Activated T-cell treated with anti-CD3 and anti-CD28 coated beads for 1 hour (primary cell): ENCODE measurements around the gene QSOX1.
"Not testable (repeated sequence)": the region's sequence is repeated elsewhere in the genome, so short reads cannot be mapped to it uniquely, and the experiment has no call there.

Experiments used
- DNase-seq: peaks from one replicate; pipeline ENCODE4 v3.0.0-alpha.2; 2020; ENCODE audit warnings: low read depth

The QSOX1 gene

DNA sequence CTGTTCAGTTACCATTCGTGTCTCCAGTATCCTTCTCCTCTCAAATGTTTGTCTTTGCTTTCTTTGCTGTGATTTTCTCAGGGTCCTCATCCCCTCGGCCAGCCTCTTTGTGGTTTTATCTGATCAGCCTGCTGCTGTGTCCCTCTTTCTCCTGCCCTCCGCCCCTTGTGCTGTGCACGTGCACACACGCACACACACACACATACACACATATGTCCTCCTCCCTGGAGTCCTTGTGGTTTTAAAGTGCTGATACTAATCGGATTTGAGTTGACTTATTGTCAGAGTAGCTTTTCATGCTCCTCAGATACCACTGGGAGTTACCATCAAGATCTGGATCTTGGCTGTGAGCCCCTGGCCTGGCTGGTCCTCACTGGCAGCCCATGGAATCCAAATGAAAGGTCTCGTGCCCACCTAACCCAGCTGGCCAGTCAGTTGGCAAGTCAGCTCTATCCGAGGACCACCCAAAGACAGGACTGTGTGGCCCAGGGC lies 34.1 kb downstream of the QSOX1 start:
- DNase-seq, result no peak

DNA sequence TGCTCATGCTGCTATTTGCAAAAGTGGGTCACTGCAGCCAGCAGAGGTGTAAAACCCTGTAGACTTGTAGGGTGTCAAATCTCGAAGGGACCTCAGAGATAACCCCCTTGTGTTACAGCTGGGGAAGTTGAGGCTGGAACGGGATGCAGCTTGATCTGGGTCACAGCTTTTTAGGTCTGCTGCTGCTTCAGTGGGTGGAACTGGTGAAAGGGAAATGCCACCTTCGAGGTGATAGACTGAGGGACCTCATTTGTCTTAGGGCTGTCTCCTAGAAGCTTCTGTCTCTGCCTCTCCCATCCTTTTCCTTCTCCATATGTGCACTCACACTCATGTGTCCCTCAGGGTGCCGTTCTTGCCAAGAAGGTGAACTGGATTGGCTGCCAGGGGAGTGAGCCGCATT lies 35.4 kb downstream of the QSOX1 start:
- no peak for DNase-seq

DNA sequence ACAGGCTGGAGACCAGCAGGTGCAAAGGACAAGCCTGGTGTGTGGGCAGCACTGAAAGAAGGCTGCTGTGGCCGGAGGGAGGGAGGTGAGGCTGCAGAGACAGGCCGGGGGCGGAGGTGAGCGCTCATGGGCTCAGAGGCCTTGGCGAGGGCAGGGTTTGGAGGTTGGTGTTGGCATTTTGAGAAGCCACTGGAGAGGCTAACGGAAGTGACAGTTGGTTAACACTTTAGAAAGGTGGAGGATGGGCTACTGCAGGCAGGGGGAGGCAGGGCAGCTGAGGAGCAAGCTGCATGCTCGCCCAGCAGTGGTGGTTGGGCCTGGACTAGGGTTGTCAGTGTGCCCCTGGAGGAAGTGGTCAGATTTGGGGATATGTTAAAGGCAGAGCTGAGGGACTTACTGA lies 37.5 kb downstream of the QSOX1 start:
- DNase-seq, result no peak

DNA sequence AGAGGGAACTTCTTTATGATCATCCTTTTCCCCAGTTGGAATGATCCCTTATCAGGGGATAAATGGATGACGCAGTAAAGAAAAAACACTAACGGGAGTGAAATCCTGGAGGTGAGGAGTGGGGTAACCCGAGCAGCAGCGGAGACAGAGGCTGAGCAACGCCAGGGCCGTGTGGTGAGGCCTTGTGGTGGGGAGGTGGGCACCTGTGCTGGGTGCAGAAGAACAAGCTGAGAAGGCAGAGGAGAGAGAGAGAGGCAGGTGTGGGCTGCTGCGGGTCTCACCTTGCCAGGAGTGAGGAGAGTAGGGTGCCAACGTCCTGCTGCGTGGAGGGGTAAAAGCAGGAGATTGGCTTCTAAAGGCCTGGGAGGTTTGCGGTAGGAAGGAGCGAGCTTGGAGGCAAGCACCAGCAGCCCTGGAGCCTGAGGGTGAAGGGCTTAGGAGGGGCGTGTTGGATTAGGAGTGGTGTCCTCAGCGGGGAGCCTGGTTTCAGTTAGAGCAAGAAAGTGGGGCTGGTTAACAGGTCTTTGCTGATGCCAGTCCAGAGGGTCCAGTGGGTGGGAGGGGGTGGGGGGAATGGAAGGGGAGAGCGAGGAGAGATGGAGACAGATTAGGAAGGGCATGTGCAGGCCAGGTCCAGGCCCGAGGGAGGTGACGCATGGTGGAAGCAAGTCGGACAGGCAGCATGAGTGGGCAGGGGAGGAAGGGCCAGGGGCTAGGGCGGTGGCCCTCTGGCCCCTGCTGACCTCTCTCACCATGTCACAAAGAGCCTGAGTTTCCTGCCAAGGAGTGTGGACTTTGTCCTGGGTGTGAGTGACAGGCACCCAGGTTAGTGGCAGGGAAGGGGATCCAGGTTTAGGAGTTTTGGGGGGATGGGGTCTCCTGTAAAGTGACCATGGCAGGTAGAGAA lies 38.7 kb downstream of the QSOX1 start:
- DNase-seq, result no peak

DNA sequence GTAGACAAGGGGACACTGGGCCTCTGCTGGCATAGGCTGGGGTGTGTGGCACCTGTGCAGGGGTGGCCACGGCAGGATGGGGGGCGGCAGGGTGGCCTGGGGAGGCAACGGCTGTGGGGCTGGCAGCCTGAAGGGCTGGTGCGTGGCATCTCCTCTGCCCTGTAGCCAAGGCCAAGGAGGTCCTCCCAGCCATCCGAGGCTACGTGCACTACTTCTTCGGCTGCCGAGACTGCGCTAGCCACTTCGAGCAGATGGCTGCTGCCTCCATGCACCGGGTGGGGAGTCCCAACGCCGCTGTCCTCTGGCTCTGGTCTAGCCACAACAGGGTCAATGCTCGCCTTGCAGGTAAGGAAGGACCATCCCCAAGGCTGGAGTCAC lies 39.4 kb downstream of the QSOX1 start:
- DNase-seq, result no peak

DNA sequence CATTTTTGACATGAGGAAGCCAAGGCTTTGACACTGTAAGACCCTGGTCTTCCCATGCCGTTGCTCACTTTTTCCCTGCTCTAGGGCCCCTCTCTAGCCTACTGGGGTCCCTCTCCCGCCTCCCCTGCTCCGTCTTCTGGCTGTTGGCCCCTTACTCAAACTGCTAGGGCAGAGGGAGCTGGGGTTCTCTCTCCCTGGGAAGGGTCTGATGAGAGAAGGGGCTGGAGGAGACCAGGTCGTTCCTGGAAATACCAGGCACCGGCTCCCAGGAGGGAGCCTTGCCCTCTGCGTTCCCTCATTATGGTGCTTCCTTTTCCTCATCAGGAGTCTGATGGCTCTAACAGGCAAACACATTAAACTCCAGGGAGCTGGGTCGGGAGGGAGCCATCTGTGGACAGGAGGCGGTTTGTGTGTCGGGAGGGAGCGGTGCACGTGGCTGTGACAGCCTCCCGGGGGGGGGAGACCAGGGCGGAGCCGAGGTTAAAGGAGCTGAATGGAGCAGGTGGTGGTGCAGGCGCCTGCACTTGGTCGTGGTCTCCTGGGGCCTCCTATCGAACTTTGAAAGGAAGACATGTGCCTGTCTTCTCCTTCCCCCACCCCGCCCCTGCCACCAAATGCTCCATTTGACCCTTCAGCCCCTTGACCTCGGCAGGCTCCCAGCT lies 40.0 kb downstream of the QSOX1 start:
- no peak for DNase-seq

DNA sequence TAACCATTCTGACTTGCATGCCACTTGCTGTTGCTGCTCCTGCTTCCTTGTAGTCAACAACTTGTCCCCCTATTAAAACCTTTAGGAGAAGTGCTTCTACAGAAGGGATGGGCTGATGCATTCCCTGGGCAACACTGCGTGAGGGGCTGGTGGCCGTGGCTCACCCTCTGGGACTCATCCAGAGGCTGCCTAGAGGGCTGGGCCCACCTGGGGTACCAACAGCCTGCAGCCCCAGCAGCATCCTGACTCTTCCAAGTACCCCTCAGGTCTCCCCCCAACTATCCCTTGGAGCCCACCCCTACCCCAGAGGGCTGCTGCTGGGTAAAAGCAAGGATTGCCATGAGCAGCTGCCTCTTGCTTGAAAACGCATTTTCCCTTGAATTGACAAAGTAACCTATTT lies 40.7 kb downstream of the QSOX1 start:
- DNase-seq, result no peak

DNA sequence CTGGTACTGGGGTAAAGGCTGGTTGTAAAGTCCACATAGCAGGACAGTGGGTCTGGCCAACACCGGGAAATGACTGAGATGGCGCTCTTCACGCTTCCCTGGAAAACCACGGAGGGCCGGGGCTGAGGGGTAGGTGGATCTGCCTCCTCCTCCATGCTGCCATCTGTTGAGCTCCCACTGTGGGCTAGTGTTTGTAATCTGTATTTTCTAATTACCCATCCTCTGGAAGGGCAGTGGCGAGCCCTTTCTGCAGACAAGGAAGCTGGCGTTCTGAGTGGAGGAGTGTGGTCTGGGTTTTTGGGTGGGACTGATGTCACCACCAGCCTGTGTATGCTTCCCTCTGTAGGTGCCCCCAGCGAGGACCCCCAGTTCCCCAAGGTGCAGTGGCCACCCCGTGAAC lies 41.2 kb downstream of the QSOX1 start:
- DNase-seq, result no peak

DNA sequence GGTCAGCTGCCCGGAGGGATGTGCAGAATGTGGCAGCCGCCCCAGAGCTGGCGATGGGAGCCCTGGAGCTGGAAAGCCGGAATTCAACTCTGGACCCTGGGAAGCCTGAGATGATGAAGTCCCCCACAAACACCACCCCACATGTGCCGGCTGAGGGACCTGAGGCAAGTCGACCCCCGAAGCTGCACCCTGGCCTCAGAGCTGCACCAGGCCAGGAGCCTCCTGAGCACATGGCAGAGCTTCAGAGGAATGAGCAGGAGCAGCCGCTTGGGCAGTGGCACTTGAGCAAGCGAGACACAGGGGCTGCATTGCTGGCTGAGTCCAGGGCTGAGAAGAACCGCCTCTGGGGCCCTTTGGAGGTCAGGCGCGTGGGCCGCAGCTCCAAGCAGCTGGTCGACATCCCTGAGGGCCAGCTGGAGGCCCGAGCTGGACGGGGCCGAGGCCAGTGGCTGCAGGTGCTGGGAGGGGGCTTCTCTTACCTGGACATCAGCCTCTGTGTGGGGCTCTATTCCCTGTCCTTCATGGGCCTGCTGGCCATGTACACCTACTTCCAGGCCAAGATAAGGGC lies 41.9 kb downstream of the QSOX1 start:
- DNase-seq, result no peak

DNA sequence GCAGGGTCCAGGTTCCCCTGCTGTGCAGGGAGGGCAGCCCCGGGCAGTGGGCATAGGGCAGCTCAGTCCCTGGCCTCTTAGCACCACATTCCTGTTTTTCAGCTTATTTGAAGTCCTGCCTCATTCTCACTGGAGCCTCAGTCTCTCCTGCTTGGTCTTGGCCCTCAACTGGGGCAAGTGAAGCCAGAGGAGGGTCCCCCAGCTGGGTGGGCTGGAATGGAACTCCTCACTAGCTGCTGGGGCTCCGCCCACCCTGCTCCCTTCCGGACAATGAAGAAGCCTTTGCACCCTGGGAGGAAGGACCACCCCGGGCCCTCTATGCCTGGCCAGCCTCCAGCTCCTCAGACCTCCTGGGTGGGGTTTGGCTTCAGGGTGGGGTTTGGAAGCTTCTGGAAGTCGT lies 42.6 kb downstream of the QSOX1 start:
- DNase-seq, result no peak

DNA sequence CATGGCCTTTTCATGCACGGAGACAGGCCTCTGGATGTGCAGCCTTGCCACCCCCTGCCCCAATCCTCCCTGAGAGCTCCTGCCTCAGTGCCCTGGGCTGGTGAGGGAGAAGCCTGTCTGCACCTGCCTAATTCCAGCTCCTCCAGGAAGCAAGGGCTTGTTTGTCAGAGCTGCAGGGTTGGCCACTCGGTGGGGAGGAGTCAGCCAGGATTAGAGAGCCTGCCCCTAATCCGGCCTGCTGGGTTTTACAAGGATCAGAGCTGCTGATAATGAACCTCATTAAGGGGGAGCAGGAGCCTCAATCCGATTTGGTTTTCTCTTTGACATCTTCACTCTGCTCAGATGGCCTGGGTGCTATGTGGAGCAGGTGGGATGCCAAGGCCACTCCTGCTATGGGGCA lies 43.5 kb downstream of the QSOX1 start:
- DNase-seq, result no peak

DNA sequence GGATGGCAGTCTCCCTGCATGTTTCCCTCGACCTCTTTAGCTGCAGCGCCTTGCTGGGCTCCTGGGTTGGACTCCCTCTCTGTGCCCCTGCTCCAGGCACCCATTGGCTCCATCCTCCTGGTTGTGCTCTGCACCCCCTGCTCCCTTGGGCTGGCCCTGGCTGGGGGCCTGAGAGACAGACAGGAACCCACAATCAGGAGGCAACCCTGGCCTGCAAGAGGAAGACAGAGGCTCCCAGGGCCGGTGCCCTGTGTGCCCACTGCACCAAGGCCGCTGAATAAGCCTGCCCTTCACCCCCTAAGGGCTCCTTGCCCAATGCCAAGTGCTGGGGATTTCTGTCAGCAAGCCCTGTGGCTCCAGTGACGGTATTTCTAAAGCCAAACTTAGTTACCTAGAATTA lies 43.9 kb downstream of the QSOX1 start:
- no peak for DNase-seq

DNA sequence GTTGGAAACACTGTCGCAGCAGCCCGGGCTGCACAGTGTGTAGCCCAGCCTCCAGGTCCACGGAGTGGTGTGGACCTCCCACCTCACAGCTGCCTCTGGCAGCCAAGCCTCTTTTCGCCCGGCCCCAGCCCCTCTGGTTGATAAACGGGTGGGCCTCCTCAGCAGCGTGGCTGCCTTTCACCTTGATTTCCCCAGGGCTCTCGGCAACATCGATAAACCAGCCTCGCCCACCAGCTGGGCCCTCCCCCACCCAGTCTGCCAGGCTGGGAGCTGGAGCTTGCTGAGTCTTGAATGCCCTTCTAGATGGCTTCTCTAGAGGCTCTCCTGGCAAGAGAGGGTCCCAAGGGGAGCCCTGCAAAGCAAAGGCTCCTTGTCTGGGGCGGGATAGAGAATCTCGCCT lies 44.3 kb downstream of the QSOX1 start:
- DNase-seq, result no peak

DNA sequence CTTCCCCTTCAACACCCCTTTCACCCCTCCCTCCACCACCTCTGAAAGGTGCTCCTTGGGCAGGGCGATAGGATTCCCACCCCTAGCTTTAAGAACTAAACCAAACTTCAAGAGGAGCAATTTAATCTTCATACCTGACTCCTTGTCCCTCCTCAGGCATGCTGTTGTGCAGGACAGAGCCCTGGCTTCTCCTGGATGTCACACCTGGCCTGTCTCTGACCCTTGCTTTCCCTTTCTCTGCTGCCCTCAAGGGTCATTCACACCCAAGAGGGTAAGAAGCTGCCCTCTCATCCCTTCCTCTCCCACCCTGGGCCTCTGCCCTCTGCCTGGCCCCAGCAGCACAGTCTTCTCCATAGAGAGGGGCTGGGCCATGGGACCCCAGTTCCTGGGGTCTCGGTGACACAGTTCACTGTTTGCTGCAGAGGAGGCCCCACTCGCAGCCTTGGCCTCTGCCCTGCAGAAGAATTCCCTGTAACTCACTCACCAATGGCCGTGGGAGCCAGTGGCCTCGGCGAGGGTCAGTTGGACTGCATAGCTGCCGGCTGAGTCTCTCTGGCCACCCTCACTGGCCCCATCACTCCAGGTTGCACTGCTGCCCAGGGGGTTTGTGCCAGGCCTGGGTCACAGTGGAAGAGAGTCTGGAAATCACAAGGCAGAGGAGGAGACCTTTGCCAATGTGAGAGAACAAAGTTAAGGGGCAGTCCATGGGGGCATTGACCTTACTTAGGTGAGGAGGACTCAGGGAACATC lies 47.0 kb downstream of the QSOX1 start:
- no peak for DNase-seq

DNA sequence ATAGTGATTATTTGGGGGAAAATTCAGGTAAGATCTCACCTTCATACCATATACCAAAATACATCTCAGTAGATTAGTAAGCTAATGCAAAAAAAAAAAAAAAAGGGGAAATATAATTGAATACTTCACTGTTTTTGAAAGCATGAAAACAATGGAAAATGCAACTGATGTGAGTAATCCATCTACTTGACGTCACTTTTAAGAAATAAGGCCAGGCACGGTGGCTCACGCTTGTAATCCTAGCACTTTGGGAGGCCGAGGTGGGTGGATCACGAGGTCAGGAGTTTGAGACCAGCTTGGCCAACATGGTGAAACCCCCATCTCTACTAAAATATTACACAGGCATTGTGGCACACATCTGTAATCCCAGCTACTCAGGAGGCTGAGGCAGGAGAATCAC lies 47.9 kb downstream of the QSOX1 start:
- not testable (repeated sequence) for DNase-seq

DNA sequence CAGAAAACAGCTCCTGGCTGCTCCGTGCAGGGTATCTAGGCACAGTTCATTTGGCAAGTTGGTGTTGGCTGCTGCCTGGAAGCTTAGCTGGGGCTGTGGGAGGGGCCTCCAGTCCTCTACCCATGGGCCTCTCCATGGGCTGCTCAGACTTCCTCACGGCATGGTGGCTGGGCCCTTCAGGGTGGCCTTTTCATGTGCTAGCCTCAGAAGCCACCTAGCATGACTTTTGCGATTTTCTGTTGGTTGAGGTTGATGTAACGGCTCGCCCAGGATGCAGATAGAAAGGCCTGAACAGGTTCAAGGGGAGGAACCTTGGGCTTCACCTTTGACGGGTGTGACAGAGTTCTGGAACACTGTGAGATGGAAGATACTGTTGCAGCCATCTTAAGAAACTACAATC lies 49.6 kb downstream of the QSOX1 start:
- DNase-seq, result no peak

DNA sequence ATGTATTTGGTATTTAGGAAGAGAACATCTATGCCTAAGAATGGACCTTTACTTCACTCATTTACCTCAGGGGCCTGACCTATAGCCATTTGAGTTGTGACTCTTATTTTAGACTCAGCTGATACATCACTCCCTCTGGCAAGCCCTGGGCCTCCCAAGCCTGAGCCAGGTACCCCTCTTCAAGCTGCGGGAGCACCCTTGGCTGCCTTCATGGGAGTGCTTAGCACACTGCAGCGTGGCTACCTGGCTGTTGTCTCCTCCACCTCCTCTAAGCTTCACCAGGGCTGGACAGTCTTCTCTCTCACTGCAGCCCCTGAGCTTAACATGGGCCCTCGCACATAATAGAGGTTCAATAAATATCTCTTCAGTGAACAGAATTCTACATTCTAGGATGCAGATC lies 51.9 kb downstream of the QSOX1 start:
- DNase-seq, result no peak

DNA sequence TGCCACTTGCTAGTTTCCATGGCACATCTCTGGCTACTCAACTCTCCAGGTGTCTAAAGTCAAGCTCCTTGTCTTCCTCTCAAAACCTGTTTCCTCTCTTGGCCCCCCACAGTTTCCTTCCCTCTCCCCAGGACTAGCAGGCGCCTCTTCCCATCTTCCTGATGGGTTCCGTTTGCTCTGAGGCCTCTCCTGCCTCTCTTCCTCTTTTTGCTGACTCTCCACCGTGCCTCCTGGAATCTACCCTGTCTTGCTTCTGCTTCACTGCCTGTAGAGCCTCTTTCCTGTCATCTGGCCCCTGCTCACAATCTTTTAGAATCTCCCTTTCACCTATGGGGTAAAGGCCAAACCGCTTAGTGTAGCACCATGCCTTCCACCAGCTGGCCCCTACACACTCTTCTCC lies 53.6 kb downstream of the QSOX1 start:
- no peak for DNase-seq

DNA sequence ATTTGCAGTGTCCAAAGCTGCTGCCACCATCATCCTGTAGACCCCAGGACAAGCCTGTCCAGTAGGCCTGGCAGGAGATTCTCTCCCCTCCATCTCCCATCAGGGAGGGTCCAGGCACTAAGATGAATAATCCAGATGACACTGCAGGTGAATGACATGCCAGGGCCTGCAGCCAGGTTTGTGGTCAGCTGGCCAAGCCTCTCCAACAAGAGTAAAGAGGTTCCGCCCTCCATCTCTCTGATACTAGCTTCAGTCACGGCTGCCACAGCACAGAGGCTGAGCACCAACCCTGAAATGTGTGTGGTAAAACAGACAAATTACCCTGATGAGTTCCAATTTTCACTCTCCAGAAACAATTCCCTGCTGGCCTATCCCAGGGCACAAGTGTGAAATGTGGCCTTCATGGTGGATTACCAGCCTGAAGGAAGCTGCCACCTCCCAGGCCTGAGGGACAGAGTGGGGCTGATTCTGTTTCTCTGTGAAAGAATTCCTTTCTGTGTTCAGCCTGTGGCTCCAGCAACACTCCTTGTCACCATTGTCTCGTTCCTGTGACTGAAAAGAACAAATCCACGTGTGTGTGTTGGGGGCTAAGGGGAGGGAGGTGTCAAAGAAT lies 55.4 kb downstream of the QSOX1 start:
- no peak for DNase-seq

DNA sequence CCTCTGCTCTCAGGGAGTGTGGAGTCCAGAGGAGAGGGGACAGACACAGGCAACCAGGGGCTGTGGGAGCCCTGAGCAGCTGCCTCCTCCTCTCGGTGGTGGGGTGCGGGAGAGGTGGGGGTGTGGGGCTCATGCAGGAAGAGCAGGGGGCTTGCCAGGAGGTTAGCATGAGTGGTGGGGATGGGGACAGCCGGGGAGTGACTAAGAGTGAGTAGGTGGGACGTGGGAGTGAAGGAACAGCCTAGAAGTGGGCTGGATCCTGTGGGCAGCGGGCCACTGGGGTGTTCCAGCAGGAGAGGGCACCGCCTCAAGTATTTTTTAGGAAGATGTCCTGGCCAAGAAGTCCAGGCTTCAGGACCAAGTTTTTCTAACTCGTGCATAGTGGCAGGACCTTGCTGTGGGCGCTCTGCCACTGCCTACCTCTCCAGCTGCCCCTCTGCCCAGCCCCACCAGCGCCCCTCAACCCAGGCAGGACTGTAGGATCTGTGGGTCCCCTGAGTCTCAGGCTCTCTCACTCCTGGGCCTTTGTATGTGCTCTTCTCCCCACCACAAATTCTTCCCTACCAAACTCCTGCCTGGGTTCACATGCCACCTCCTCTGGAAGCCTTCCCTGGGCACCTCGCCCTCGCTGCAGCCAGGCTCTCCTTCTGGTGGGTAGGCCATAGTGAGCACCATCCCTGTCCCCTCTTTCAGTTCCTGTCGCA lies 56.6 kb downstream of the QSOX1 start:
- no peak for DNase-seq

DNA sequence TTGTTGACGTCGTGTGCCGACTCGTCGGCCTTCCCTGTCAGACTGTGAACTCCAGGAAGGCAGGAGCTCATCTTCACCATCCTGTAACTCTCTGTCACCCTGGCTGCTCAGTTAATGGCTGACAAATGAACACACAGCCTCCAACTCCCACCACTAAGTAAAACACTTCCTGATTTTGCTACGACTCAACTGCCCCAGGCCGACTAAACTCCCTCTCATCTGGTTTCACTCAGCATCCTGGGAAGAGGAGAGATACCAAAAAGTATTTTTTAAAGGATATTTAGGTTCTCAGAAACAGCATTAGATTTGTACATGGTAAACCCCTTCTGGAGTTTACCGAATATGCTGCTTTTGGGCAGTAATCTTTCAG lies 57.2 kb downstream of the QSOX1 start:
- DNase-seq, result no peak
